ENCODE measurements around the gene TMEM18.
A peak's percentile ranks its signal among the peaks of the same experiment; 100 is the strongest.

TMEM18 gene

DNA sequence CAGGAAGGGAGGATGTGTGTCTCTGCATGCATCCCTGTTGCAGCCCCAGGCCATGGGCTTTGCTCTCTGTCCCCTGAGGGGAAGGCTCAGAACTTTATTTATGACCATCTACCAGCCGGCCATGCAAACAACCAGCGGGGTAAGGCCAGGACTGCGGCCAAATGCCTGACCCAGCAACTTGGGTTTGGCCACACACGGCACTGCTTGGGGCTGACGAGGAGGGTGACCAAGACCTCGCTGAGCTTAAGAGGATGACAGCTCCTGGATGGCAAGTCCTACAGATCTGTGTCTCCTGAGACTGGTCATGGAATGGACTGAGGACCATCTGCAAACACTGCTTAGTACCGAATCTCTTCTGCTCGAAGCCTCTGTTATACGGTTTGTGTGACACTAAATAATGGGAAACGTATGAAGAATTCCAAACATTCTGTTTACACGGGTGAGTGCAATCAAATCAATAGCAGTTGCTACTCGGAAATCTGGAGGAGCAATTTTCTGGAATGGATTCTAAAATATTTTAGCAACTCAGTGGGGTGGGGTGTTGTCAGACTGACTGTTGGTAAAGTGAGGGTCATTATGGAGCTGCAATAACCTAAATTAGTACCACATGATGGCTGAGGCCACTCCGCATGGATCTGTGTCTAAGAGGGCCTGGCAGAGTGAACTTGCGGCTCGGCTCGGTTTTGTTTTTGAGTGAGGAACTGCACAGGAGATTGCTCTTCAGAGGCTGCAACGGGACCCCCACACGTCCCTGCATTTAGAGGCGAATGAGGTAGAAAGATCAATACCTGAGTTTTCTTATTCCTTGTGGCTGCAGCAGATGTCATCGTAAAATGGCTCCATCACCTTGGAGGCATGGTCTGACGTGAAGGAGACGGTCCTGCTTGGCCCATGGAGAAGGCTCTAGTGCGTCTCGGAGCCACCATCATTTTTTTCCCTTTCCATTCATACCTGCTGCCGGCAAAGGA is 26.6 kb downstream of the TMEM18 start:
- DNase-seq: no peak

DNA sequence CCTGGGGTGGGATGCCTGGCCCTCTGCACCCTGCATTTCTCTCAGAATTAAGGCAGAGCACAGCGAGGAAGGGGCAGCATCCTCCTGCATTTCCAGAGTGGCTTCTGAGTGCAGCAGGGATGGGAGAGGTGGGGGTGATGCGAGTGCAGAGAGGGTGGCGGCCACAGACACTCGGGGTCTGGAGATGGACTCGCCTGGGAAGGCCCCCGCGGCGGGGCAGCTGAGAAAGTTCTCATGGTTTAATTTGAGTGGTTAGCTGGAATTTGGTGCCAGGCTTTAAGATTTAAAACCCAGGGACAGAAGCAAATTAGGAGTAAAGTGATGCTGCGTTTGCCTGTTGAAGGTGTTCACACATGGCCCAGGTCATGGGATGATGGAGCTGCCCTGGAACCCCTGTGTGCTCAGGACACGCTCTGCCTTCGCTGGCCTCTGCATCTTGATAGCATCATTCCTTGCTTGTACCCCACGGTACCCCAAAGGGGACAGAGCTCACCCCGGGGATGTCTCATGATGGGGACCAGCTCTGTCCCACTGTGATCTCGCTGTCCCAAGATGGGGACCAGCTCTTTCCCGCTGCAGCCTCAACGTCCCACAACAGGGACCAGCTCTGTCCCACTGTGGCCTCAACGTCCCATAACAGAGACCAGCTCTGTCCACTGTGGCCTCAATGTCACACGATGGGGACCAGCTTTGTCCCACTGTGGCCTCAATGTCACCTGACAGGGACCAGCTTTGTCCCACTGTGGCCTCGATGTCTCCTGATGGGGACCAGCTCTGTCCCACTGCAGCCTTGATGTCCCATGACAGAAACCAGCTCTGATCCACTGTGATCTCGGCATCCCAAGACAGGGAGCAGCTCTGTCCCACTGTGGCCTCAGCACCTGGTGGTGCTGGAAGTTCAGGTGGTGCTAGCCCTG is 27.5 kb downstream of the TMEM18 start:
- DNase-seq: no peak

- no peak for DNase-seq
Measured at GRCh38 chr2:648476-649424, 28.5 kb downstream of the TMEM18 start.

GRCh38 chr2:647691-648231 is 29.4 kb downstream of the TMEM18 start:
- DNase-seq: no peak

GRCh38 chr2:647003-647560 is 30.1 kb downstream of the TMEM18 start:
- no peak for DNase-seq

DNA sequence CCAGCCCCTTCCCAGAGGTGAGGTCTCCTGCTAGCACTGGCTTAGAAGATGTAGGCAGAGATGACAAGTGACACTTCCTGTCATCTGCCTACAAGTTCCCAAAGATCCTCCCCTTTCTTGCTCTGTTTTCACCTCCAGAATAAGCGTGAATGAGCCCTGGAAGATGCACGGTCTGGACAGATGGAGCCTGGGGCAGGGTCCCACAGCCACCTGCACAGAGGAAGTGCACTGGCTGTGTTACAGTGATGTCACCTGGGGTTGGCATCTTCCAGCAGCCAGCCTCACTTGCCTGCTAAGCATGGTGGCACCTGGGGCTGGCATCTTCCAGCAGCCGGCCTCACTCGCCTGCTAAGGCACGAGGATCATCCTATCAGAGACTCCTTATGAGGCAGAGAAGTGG is 32.3 kb downstream of the TMEM18 start:
- no peak for DNase-seq

DNA sequence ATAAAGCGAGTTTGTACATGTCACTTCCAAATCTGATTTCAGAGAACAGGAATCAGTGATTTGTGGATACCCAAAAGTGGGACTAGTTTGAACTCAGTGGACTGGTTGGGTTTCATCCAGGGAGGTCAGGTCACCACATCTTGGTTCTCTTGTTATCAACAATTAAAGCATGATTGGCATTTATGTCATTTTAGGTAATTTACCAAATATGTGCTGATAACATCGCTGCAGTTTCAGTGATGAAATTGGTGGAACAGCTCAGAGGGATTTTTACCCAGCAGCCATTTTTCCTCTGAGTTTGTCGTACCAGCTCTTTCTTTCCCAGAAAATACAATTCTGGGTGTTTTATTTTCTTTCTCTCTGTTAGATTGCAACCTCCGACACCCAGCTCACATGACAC is 33.4 kb downstream of the TMEM18 start:
- DNase-seq: no peak

- DNase-seq: no peak
Measured at GRCh38 chr2:643334-643733, 33.9 kb downstream of the TMEM18 start.

DNA sequence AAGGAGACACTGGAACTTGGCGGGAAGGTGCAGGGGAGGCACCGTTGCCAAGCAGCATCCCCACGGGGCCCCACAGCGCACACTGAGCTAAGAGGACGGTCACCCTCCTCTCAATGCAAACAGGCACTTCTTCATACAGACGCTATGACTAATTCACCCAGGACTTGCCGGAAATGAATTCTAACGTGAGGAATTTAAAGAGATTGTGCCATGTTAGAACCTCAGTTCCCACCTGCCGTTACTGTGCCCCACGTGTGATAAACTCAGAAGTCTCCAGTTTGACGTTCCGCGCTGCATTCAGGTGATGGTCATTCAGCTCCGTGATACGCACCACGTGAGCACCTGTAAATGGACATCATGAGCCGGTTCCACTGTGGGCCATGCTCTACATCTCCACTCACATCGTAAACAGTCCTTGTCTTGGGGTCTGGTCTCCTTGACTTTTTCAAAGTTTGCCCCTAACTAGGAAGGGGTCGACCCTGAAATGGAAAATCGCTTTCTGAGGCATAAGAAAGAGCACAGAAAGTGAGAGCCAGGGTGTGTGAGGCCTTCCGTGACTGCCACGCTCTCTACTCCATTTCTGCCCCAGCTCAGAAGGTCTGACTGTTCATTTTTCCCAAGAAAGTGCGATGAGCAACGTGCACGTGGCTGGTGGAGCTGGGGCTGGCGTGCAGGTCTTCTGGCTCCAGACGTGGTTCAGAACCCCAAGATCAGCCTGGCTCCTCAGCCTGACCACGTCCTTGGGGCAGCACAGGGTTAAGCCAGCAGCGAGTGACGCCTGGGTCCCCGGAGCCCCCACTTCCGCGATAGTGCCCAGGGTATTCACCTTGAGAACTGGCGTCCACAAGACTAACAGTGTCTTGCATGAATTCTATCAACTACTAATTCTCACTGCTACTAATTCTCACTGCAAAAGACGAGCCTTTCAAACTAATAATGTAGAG is 35.1 kb downstream of the TMEM18 start:
- no peak for DNase-seq

DNA sequence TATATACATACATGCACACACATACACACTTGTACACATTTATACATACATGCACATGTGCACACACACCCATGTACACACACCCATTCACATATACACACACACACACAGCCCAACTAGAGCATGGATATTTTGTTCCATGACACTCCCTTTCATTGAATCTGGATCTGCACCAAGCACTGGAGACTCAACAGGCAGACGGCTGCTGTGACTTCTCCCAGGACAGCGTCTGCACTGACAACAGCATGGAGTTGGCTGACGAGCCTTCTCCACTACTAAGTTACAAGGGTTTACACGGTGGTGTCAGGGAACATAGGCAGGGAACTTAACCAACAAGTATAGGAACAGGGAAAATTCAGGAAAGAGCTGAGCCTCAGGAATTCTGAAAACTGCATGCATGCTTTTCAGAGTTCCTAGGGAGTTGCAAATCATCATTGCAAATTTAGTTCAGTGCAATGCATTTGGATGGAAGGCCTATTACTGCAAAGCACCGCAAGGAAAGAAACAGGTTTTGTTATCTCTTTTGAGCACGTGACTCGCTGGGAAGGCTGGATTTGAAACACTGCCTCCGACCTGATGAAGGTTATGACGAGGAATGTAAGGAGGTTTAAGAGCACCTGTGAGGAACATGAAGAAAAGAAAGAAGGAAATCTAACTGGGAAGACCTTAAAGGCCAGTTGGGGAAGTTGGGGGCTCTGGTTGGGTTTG is 35.9 kb downstream of the TMEM18 start:
- no peak for DNase-seq

- DNase-seq: no peak
Measured at GRCh38 chr2:639703-640102, 37.5 kb downstream of the TMEM18 start.

GRCh38 chr2:637804-638203 is 39.4 kb downstream of the TMEM18 start:
- no peak for DNase-seq

GRCh38 chr2:637406-637776 is 39.8 kb downstream of the TMEM18 start:
- no peak for DNase-seq

DNA sequence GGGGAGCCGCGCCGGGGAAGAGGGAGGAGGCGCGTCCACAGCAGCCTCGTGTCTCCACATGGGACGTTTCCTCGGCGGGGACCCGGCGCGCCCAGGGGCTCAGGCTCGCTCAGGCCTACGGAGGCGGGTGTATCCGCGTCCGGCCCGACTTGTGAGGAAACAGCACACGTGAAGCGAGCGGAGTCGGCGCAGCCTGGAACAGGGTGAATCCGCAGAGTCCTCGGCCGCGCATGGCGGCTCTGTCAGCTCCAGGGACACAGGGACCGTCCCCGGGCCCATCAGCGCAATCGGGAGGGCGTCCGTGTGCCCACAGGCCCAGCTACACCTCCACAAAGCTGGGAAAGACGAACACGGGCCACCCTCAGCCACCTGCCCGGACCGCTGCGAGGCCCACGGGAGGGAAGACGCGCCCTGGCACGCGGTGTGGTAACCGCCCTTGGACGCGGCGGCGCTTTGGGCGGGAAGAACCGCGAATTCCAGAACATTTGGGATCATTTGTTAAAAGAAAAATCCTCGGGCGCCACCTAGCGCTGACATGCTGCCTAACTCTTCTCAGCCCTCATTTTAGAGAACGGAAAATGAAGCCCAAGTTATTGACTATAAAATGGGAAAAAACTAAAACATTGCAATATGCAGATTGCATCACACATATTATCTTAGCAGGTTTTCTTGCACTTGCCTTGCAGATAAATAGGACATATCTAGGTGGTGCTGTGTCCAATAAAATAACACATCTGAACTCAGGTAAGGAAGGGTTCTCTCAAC is 40.4 kb downstream of the TMEM18 start:
- DNase-seq: peak; percentile 64

DNA sequence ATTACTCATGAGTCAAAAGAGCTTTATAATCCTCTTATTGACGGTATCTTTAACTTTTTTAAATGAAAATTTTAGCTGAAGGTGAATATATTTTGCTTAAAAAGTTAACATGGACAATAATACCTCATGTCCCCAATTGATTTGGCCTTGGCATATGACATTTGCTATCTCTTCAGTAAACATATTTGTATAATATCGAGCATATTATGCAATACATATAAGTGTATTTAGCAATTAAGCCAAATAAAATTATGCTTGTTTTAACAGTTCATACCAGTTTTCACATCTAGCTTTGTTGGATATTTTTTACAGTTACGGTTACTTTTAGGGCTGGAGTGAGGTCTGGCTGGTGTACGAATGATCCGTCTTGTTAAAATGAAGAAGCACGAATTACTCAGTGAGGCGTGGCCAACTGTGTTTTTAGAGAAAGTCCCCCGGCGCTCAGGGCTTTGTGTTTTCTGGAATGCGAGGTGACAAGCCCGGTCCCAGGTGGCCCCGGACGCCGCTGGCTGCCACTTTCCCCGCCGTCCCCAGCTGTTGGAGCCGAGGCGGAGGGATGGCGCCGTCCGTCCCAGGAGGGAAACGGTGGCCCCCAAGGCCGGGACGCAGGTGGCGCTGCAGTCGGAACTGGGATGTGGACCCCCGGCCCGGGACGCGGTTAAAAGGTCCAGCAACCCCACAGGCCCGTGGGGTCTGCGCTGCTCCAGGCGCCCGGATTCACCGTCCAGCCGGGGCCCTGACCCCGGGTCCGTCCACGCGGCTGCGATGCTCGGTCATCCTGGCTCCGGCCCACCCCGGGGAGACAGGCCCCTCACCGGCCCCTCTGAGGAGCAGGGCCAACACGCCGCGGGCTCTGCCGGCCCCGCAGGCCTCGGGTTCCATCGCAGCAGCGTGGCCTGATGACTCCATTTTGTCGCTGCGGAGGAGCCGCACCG is 41.3 kb downstream of the TMEM18 start:
- DNase-seq: no peak

- no peak for DNase-seq
Measured at GRCh38 chr2:634636-635388, 42.4 kb downstream of the TMEM18 start.

GRCh38 chr2:634041-634440 is 43.2 kb downstream of the TMEM18 start:
- no peak for DNase-seq
